HG03025 (cell line): ENCODE measurements around the gene FYB1.

Experiments
- ATAC-seq: cut with Tn5 transposase; IDR thresholded peaks from one replicate; pipeline ENCODE4 v1.9.1; 2021; ENCODE audit warnings: mild to moderate bottlenecking, moderate library complexity; ENCODE audit not compliant: unreplicated experiment, low FRiP score

FYB1 gene

DNA sequence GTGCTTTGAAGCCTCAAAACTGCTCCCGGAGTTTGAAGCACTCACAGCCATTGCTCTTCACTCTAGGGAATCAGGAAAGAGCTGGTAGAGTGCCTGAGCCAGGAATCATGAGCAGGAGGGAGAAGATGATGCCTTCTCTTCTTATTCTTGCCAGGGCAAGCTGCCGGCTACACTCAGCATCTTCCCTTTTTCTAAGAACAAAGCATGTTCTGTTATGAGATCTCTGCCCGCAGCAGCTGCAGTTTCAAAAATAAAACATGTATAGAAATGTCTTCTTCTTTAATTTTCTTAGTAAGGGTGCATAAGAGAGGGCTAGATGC, 87.3 kb downstream of the FYB1 start:
- ATAC-seq, result no peak

DNA sequence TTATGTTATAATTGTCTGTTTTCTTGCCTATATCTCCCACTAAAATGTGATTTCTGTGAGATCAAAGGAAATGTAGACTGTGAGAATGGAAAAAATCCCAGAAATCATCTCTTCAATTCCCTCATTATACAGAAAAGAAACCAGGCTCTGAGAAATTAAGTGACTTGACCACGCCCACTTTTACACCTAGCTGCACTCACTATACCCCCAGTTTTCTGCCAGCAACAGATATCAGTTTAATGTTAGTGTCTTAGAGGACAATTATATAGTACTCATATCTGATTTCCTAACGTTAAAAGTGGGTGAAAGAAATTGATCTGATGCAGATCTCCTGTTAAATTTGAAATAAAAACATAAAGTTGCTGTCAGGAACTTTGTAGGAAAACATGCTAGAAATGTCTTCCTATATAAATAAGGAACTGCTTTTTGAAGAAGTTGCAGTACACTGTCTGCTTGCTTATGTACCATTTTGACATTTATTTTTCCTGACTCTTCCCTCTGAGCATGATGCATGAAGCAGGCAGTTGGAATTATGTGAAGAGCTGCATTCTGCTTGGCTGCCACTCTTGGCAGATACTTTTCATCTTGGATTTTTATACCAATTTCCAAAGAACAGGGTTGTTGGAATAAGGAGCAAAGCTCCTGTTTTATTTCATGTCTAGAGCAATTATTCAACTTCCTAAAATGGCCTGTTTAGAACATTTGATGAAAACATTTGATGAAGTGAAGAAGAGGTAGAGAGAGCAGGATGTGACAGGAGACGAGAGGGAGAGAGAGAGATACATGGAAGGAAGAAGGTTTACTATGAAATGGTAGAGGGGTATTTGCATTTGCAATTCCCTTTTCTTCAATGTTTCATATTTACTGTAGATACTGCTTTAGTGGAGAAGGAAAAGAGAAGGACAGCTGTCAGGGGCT, 87.9 kb downstream of the FYB1 start:
- no peak for ATAC-seq

DNA sequence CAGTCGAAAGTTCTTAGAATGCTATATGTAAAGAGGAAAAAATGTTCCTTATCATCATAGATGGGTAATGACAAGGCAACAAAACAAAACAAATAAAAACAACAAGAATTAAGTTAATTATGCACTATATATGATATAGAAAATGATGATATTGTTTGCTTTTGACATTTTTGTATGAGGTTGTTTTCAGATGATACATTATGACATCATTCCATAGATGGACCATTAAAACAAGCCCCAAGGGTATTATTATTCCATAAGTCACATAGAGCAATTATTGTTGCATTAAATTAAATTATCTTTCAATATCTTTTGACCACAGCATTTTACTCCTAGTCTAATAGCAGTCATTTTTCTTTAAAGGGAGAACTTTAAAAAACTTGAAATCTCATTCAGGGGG, 88.6 kb downstream of the FYB1 start:
- ATAC-seq, result no peak

DNA sequence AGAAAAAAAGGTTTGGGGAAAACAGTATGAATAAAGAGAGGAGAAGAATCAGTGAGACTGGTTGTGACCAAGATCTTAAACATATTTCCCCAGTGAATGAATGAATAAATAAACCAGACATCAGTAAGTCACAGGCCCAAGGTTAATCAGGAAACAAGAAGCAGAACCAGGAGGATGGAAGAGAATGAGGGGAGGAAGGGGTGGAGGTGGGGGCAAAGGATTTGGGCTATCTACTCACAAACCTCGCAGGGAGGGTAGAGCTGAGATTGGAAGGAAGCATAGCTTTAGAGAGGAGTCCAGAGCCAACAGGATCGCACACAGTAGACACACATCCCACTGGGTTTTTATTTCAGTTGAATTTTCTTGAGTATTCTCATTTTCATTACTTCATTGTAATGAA, 97.4 kb downstream of the FYB1 start:
- no peak for ATAC-seq

DNA sequence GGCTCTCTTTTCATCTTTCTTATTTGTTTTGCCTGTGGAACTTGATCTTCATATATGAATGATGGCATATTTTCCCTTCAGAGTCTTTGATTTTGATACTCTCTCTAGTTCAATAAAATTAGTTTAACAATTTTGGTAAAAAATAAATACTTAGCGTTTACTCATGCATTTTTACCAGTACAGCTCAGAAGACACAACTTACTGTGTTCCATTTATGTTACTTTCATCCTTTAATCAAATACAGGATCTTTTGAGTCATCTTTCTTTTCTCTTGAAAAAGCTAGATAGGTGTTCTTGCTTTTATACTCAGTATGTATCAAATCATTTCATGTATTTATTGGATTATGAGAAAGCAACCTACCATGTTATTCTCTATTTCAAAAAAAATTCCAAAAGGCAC, 98.0 kb downstream of the FYB1 start:
- ATAC-seq, result no peak

DNA sequence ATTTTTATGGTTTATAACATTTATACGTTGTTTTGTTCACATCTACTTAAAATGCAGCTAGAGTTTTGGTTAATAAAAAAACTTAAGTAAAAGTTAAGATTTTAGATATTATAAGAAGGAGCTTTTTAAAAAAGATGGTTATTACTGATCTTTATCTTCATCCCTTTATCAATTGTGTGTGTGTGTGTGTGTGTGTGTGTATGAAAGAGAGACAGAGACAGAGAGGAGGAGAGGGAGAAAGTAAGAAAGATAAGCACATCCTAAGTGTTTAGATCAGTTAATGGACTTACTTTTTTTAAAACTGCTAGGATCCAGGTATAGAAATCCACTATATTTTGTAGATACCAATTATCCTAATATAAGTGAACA, 99.3 kb downstream of the FYB1 start:
- ATAC-seq, result no peak

DNA sequence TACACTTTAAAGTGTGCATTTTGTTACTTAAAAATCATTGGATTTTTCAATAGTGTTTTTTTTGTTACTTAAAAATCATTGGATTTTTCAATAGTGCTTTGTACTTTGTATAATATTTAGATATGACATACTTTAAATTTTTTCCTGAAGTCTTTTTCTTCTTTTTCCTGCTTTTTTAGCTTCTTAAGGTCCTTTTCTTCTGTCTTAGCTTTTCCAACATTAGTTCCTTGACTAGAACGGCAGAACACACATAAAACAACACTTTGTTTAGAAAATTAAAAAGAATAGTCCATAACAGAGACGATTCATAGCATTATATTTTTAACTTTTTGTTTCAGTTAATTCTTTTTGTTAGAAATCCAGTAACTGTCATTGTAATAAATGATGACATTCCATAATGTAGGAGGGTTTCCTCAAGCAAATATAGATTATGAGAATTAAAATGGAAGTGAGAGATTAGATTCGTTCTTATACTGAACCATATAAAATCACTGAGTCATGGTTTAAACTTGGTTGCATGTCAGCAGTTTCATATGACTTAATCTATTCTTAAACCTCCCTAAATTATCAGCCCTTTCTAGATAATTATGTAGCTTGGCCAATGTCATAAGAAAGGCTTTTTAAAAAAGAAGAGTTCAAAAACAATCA, 99.8 kb downstream of the FYB1 start:
- no peak for ATAC-seq

DNA sequence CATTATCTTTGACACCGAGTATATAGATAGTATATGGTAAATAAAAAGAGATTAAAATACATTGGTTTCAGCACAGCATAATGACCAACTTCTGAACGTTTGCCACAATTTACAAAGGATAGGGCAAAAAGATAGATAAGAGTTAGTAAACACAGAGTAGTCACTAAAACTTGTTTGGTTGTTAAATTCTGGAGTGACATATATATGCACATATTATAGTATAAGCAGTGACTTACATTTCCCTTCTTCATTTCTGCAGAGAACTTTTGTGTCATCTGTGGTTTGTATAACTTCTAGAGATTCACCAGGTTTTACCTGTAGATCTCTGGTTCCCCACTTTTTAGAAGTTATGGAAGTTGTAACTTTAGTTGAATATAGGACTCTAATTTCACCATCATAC, 100.7 kb downstream of the FYB1 start:
- ATAC-seq, result no peak

DNA sequence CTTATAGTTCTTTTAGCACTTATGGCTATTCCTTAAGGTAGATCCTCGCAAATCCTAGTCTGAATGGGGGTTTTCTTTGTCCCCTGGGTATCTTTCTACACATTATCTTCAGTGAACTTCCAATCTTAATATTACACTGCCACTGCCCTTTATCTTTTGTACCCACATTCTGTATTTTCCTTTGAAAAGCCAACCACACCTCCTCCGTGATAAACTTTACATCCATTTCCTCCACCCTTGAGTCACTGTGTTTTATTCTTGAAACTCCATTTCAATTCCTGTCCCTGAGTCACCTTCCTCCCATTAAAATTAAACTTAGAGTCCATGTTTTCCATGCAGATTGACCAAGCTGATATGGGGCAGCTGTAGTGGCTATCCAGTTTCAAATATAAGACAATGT, 102.0 kb downstream of the FYB1 start:
- ATAC-seq, result no peak

DNA sequence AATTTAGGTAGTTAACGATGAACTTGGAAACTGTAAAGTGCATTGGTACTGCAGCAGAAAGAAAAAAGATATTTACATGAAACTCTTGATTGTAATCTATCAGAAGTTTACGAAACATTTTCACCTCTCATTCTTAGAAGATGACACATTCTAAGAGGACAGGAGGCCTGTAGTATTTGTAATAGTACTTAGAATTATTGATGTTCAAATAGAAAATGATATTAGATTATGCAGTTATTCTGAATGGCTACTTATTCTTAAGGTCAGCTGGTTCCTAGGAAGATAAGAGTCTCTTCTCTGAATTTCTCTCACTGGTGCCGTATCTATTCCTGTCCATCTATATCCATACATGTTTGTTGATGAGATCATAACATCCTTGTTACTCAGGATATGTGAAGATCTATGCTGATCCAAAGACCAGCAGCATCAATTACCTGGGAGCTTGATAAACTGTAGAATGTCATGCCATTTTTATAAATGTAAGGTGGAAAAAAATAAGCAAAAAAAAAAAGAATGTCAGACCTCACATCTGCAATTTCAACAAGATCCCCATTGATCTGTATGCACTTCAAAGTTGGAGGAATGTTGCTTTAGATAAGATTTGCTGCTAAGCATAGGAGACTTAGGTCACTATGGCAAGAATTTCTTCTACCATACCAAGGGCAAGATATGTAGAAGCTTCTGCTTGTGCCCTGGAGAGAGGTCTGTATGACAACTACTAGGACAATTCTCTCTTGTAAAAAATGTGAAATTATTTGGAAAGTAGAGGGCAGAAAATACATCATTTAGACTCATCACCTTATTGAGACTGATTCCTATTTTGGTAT, 102.8 kb downstream of the FYB1 start:
- ATAC-seq, result no peak

DNA sequence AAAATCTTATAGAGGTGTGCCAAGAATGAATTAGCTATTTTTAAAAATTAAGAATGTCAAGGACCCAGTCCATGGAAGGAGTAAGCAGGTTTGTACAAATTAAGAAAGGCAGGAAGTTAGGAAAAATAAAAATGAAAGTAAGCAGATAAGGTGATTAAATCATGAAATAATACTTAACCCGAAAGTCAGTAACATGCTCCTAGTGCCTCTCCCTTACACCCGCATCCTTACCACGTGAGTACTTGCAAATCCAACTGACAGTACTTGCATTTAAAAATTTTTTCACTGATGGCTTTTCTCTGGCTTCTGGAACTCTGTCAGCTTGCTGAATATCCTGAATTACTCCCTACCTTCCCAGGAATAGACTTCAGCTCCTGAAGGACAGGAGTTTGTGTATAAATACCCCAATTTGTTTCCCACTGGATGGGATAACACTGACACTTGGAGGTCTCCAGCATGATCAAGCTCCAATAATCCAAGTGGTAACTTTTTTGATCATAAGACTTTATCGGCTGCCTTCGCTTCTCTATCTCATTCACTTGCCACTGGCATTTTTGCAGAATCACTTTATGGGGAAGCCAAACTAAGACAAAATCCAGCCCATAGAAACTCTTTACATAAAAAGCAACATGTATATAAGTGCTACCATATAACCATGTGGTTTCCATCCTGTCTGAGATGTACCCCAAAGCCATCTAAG, 103.6 kb downstream of the FYB1 start:
- ATAC-seq, result no peak

DNA sequence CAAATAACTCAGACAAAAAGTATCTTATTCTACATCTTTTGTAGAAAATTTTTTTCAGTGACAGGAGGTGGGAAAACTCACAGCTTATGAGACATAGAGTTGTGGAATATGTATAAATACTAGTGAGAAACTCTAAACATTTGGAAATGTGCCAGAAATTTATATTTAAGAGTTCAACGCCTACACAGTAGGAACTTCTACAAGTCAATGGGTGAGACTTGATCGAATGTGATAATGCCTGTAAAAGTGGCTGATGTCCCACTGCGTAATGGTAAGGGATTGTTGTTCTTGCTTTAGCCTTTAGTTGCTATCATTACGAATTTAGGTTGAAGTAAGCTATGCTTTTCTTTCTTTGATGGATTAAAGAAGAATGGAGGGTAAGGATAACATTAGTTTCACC, 105.2 kb downstream of the FYB1 start:
- no peak for ATAC-seq

DNA sequence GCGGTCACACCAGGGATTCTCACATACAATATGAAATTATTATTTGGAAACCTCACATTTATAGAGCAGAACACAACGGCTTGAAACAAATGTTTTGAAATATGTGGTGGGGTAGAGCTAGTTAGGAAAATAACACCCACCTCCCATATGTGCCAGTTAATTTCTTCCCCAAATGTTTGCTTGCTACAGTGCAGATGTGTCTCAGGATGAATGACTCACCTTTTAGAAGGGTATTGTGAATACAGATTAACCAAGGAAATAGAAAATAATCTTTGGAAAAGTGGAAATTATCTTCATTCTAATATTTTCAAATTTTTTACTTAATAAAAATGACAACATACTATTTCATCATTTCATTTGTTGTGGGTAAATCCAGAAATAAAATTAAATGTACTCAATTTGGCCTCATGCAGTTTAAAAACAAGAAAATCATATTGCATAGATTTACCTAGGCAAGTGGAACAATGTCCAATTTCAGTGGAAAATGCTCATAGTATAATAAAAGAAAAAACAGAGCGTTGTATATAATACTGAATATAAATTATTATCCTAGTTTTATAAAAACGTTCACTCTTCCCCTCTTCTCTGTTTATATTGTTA, 105.9 kb downstream of the FYB1 start:
- no peak for ATAC-seq

DNA sequence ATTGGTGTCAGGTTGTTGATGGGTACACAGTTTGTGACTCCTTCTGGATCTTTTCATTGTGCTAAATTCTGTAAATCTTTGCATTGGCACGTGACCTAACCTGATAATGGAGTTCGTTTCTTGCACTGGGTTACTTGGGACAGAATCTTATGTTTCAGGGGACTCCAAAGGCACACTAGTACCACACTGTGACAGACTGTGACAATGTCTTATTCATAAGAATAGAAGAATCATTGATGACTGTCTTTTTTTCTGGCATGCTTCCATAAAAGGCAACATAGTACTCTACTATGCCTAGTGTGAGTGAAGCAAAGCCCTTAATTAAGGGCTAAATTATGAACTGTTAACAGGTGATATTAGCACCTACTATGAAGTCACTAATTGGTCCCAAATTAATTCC, 109.8 kb downstream of the FYB1 start:
- no peak for ATAC-seq

DNA sequence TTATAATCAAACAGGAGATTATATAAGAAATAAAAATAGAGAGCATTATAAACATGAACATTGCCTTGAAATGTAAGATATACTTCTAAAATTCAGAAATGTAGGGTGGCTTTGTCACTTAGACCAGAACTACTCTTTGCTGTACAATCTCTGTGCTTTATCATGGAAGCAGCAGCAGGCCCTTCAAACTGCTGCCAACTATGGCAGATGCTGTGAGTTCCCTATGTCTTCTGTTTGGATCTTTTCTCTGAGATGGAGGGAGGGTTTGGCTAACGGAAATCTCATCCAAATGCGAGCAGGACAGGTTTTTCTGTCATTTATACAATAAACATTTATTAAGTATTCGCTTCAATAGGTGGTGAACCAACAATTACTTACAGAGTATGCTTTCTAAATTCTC, 110.4 kb downstream of the FYB1 start:
- no peak for ATAC-seq

DNA sequence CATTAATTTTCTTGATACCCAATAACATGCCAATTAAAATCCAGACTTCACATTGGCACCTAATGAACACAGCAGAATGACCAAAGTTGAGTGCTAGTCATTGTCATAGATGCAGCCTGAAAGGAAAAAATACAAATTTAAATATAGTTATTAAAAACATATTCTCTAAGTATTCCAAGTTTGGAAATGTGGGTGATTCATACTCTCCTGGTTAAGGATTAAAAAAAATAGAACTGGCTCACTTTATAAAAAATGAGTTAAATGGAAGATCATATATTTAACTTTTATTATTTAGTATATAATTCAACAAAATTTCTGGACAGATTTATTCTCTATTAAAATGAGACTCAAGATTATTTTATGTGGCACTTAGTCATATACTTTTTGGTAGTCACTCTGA, 112.0 kb downstream of the FYB1 start:
- ATAC-seq, result no peak

DNA sequence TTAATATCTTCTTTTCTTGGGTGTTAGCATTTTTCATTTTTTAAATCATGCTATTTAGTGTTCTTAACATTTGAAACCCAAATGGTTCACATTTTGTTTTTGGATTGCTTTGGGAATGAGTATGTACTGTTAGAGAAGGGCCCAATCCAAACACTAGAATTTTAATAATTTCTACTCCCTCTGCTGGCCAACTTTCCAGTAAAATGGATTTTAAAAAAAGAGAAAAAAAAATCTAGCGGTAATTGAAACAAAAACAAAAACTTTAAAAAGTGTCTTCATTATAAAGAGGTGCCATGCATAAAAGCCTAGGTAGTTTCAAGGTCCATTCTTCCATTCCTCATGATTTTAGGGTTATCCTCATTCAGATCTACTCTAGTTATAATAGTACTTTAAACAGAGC, 113.0 kb downstream of the FYB1 start:
- no peak for ATAC-seq

DNA sequence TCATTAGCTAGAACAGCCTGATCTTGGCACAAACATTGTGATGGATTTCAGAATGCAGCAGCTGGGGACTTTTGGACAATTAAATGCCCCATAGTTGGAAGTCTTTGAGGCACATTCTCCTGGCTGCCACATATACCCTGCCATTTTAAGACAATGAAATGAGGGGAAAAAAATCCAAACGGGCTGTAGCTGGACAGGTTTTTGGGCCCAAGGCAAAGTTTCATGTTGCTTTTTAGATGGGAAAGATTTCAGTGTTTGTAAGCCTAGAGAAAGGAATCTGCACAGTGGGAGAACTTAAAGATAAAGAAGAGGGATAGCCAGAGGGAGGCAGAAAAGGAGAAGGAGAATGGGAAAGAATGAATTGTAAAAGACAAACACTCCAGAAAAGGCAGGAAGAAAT, 115.1 kb downstream of the FYB1 start:
- no peak for ATAC-seq

DNA sequence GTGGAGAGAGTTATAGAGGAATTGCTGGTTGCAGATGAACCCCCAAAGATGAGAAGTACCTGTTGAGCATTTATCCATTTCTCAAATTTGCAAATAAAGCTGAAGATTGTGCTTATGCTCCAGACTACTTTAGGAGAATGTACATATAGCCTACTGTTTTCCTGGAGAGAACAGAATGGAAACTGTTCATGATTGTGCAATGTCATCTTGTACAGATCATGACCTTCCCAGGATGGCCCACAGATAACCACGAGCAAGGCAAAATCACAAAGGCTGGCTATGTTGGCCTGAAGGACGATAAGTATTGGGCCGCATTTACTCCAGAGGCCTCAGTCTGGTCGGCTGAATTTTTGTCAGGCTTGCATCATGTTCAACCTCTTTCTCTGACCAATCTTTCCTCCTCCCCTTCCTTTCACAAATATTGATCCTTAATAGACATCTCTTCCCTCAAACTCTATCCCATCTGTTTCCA, 116.6 kb downstream of the FYB1 start:
- no peak for ATAC-seq

DNA sequence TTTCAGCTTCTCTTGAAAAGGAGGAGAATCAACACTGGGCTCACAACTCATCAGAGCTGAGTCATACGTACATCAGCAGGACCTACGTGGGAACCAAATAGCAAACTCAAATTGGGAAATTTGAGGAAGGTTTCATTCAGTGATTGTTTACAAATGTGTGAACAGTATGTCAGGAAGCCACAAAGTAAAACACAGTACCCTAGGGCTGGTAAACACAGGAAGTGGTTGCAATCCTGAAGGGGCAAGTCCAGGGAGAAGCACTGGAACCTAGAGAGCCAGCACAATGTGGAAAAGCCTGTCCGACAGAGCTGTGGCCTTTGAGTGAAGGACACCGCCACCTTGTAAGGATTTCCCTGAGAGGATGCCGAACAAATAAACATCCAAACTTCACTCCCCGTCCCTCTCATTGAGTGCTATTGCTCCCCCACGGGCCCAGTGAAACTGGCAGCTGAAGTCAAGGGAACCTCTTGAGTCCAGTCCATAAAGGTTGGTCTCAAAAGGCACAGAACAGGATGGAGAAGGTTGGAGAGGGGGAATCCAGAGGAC, 118.4 kb downstream of the FYB1 start:
- ATAC-seq, result no peak
